Ishikawa (cell line): ENCODE data around the gene GAS6.

Source experiments
- CEBPB ChIP-seq: IDR thresholded peaks from 2 replicates; pipeline ENCODE4 v1.6.1; 2012
- CREB1 ChIP-seq: IDR thresholded peaks from 2 replicates; pipeline ENCODE4 v1.6.1; 2012; ENCODE audit warnings: low read depth
- EGR1 ChIP-seq: IDR thresholded peaks from 2 replicates; pipeline ENCODE4 v1.6.1; 2012
- EP300 ChIP-seq: IDR thresholded peaks from 2 replicates; pipeline ENCODE4 v1.6.1; 2012; ENCODE audit warnings: borderline replicate concordance
- FOXM1 ChIP-seq: IDR thresholded peaks from 2 replicates; pipeline ENCODE4 v1.6.1; 2012; ENCODE audit warnings: low read depth, borderline replicate concordance
- MAX ChIP-seq: IDR thresholded peaks from 2 replicates; pipeline ENCODE4 v1.6.1; 2012
- NFIC ChIP-seq: IDR thresholded peaks from 2 replicates; pipeline ENCODE4 v1.6.1; 2012
- RAD21 ChIP-seq: IDR thresholded peaks from 2 replicates; pipeline ENCODE4 v1.6.1; 2012; ENCODE audit warnings: low read depth
- TAF1 ChIP-seq: IDR thresholded peaks from 2 replicates; pipeline ENCODE4 v1.6.1; 2012; ENCODE audit warnings: low read depth, mild to moderate bottlenecking
- TCF12 ChIP-seq: IDR thresholded peaks from 2 replicates; pipeline ENCODE4 v1.6.1; 2012; ENCODE audit warnings: low read depth
- TEAD4 ChIP-seq: IDR thresholded peaks from 2 replicates; pipeline ENCODE4 v1.6.1; 2012
- USF1 ChIP-seq: IDR thresholded peaks from 2 replicates; pipeline ENCODE4 v1.6.1; 2012
- YY1 ChIP-seq: IDR thresholded peaks from 2 replicates; pipeline ENCODE4 v1.6.1; 2012; ENCODE audit warnings: low read depth
- ZBTB7A ChIP-seq: IDR thresholded peaks from 2 replicates; pipeline ENCODE4 v1.6.1; 2012; ENCODE audit warnings: low read depth
- TF ChIP-seq, protein P1 (sequence below): IDR thresholded peaks from 2 replicates; pipeline ENCODE4 v1.6.1; 2012; ENCODE audit warnings: low read depth, mild to moderate bottlenecking

The GAS6 gene

GRCh38 chr13:113851826-113852535 is 11.9 kb downstream of the GAS6 start:
- TF ChIP-seq ZBTB7A: no peak
- TF ChIP-seq TEAD4: no peak
- no peak for TF ChIP-seq MAX
- TF ChIP-seq CEBPB: no peak
- TF ChIP-seq, protein P1, sequence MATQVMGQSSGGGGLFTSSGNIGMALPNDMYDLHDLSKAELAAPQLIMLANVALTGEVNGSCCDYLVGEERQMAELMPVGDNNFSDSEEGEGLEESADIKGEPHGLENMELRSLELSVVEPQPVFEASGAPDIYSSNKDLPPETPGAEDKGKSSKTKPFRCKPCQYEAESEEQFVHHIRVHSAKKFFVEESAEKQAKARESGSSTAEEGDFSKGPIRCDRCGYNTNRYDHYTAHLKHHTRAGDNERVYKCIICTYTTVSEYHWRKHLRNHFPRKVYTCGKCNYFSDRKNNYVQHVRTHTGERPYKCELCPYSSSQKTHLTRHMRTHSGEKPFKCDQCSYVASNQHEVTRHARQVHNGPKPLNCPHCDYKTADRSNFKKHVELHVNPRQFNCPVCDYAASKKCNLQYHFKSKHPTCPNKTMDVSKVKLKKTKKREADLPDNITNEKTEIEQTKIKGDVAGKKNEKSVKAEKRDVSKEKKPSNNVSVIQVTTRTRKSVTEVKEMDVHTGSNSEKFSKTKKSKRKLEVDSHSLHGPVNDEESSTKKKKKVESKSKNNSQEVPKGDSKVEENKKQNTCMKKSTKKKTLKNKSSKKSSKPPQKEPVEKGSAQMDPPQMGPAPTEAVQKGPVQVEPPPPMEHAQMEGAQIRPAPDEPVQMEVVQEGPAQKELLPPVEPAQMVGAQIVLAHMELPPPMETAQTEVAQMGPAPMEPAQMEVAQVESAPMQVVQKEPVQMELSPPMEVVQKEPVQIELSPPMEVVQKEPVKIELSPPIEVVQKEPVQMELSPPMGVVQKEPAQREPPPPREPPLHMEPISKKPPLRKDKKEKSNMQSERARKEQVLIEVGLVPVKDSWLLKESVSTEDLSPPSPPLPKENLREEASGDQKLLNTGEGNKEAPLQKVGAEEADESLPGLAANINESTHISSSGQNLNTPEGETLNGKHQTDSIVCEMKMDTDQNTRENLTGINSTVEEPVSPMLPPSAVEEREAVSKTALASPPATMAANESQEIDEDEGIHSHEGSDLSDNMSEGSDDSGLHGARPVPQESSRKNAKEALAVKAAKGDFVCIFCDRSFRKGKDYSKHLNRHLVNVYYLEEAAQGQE: no peak
- TF ChIP-seq EP300: no peak
- TF ChIP-seq NFIC: no peak
- no peak for TF ChIP-seq RAD21
- TF ChIP-seq YY1: no peak
- no peak for TF ChIP-seq EGR1
- no peak for TF ChIP-seq TAF1
- TF ChIP-seq TCF12: no peak
- no peak for TF ChIP-seq FOXM1
- no peak for TF ChIP-seq CREB1

DNA sequence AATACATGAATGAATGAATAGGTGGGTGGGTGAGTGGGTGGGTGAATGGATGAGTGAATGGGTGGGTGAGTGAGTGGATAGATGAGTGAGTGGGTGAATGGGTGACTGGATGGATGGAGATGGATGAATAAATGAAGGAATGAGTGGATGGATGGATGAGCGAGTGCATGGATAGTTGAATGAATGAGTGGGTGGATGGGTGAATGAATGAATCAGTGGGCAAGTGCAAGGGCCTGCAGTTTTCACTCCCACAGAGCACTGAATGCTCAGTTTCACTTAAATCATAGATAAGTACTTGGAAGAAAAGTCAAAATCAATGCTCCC is 12.4 kb downstream of the GAS6 start:
- no peak for TF ChIP-seq TCF12
- TF ChIP-seq CEBPB: no peak
- no peak for TF ChIP-seq EP300
- no peak for TF ChIP-seq YY1
- no peak for TF ChIP-seq TEAD4
- no peak for TF ChIP-seq ZBTB7A
- TF ChIP-seq RAD21: no peak

GRCh38 chr13:113850722-113851479 is 13.0 kb downstream of the GAS6 start:
- TF ChIP-seq, protein P1: no peak
- TF ChIP-seq MAX (no peak), CEBPB (no peak), ZBTB7A (no peak)

- TF ChIP-seq YY1 (no peak), ZBTB7A (no peak), NFIC (no peak), FOXM1 (no peak), EP300 (no peak), EGR1 (no peak), TCF12 (no peak), CEBPB (no peak), TAF1 (no peak), MAX (no peak), TEAD4 (no peak), RAD21 (no peak), USF1 (no peak), CREB1 (no peak)
- TF ChIP-seq, protein P1: no peak
Observed at GRCh38 chr13:113849981-113850721, 13.7 kb downstream of the GAS6 start.
